ENCODE results near the gene AURKAIP1.

The AURKAIP1 gene

GRCh38 chr1:1345860-1346500 lies 29.0 kb downstream of the AURKAIP1 start:
- peak in 1 of 2 donors; percentile 28 for DNase-seq

GRCh38 chr1:1345384-1345783 lies 29.6 kb downstream of the AURKAIP1 start:
- no peak for DNase-seq

DNA sequence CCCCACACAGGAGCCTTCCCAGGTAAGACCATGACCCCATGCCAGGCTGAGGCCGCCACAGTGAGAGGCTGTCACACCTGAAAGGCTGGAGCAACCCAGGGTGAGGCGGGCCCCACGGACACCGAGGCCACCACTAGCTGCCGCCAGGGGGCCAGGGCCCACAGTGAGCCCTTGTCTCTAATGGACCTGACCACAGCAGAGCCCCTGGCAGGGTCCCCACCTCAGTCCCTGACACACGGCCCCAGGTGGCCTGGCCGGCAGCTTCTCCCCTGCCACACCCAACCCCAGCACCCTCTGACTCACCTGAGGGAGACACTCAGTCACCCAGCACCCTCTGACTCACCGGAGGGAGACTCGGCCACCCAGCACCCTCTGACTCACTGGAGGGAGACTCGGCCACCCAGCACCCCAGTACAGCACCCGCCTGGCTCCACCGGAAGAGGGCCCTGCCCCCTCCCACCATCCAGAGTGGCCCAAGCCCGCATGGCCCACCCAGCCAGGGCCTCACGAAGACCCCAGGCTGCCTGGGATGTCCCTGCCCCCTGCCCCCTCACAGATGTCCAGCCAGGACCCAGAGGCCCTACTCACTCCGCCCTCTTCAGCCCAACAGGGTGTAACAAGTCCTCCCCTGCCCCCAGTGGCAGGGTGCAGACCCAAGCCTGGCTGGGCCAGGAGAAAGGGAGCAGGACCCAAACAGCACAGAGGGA lies 30.2 kb downstream of the AURKAIP1 start:
- DNase-seq, result no peak

DNA sequence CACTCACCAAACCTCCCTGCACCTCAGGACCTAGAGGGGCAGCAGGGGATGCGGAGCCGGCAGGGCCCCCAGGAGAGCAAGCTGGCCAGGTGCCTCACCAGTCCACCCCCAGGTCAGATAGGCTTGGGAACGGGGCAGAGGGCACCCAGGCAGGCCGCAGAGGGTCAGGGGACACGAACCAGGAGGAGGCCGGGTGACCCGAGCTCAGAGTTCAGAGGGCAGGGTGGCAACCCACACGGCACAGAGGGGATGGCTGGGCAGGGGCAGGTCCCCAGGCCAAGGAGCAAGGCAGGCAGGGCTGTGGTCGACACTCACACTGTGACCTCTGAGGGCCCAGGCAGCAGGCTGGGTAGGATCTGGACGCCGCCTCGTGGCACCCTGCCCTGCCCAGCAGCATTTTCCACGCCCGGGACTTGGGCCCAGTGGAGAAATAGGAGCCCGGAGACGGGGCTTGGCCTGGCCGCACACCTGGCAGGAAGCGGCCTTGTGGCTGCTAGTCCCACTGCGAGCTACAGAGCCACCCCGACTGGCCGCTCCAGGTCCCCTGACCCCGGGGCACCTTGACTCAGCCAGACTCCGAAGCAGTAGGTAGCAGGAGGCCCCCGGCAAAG lies 31.1 kb downstream of the AURKAIP1 start:
- no peak for DNase-seq

- DNase-seq, result no peak
Observed at GRCh38 chr1:1342584-1343115, 32.4 kb downstream of the AURKAIP1 start.

GRCh38 chr1:1342061-1342562 lies 32.9 kb downstream of the AURKAIP1 start:
- DNase-seq, result no peak

DNA sequence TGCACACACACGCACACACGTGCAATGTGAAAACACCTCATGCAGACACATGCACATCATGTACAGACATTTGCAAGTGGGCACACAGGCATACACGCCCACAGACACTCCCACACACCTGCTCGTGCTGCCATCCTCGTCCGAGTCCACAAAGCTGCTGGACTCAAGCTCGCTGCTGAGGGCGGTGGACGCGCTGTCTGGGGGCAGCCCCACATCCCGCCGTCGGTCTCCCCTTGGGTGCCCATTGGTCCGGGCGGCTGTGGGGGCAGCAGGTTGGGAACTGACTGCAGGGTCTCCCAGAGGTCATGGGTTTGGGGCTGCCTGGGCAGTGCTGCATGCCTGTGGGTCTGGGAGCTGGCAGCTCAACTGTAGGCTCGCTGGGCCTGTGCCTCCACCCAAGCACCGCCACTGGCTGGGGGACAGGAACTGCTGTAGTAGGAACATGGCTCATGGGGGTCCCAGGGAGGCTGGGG lies 33.4 kb downstream of the AURKAIP1 start:
- no peak for DNase-seq

DNA sequence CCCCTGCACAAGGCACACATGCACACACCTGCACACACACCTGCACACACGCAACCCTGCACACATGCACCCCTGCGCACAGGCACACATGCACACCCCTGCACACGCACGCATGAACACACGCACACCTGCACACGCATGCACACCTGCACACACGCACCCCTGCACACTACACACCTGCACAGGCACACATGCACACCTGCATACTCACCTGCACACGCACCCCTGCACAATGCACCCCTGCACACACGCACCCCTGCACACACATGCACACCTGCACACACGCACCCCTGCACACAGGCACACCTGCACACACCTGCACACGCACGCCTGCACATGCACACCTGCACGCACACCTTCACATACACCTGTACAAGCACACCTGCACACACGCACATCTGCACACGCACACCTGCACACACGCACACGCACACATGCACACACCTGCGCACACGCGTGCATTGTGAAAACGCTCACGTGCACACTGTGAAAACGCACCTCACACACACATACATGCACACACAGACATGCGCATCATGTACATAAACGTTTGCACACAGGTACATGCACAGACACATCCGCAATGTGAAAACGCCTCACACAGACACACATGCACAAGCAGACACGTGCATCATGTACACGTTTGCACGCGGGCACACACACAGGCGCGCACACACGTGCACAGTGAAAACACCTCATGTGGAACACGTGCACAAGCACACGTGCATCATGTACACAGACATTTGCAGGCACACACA lies 34.0 kb downstream of the AURKAIP1 start:
- DNase-seq, result no peak

DNA sequence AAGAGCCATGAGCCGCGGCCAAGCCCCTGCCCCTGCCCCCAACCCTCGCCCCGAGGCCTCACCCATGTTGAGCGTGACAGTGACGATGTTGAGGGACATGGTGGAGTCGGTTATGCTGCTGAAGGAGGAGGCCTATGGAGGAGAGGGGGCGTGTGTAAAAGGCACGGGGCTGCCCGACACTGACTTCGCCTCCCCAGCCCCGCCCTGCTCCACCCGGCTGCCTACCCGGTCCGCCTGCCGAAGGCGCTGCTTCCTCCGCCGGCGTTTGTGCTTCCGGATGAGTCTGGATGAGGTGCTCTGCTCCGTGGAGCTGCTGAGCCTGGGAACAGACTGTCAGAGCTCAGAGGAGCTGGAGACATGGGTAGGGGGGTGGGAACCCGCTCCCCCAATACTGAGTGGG lies 34.8 kb downstream of the AURKAIP1 start:
- DNase-seq, result no peak

DNA sequence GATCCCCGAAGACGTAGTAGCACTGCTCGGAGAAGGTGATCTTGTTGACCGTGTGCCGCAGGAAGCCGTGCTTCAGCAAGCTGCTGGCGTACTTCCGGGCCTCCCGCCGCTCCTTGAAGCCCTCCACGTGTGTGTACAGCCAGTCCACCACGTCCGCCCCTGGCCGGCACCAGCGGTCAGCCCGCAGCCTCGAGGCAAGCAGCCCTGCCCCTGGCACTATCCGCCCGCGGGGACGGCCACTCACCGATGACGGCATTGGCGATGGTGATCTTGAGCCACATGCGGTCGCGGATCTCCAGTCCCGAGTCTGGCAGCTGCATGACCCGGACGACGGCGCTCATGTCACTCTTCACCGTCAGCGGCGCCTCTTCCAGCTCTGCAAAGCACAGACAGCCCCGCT lies 36.7 kb downstream of the AURKAIP1 start:
- DNase-seq, result no peak

GRCh38 chr1:1337793-1338147 lies 37.2 kb downstream of the AURKAIP1 start:
- no peak for DNase-seq

- DNase-seq, result no peak
Observed at GRCh38 chr1:1336931-1337792, 37.8 kb downstream of the AURKAIP1 start.

GRCh38 chr1:1336446-1336845 lies 38.6 kb downstream of the AURKAIP1 start:
- no peak for DNase-seq

- DNase-seq, result no peak
Observed at GRCh38 chr1:1335792-1336248, 39.2 kb downstream of the AURKAIP1 start.

- DNase-seq, result no peak
Observed at GRCh38 chr1:1335283-1335682, 39.7 kb downstream of the AURKAIP1 start.

- no peak for DNase-seq
Observed at GRCh38 chr1:1334835-1335234, 40.2 kb downstream of the AURKAIP1 start.

DNA sequence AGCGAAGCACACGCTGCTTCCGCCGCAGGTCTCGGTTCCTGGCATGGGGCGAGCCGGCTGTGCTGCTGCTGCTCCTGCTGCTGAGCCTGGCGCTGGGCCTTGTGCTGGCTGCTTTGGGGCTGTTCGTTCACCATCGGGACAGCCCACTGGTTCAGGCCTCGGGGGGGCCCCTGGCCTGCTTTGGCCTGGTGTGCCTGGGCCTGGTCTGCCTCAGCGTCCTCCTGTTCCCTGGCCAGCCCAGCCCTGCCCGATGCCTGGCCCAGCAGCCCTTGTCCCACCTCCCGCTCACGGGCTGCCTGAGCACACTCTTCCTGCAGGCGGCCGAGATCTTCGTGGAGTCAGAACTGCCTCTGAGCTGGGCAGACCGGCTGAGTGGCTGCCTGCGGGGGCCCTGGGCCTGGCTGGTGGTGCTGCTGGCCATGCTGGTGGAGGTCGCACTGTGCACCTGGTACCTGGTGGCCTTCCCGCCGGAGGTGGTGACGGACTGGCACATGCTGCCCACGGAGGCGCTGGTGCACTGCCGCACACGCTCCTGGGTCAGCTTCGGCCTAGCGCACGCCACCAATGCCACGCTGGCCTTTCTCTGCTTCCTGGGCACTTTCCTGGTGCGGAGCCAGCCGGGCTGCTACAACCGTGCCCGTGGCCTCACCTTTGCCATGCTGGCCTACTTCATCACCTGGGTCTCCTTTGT lies 41.3 kb downstream of the AURKAIP1 start:
- no peak for DNase-seq

- no peak for DNase-seq
Observed at GRCh38 chr1:1332774-1333480, 42.1 kb downstream of the AURKAIP1 start.

- no peak for DNase-seq
Observed at GRCh38 chr1:1332031-1332755, 42.8 kb downstream of the AURKAIP1 start.
